Activated T-helper 17 cell treated with anti-CD3 and anti-CD28 coated beads, Interleukin-2, amount 50 U/mL, for 72 hours (primary cell): ENCODE measurements around the gene NOX5. TPM values are rescaled to one million over a fixed set of nuclear protein-coding genes. Genes with fewer than 3 reads are reported as not detected.

Source experiments
- ATAC-seq: fragments of 150-1000 bp; cut with Tn5 transposase; replicated peaks from 2 replicates; pipeline ENCODE4 v1.10.0; 2021; ENCODE audit warnings: mild to moderate bottlenecking, moderate library complexity
- H3K27ac Mint-ChIP-seq: one replicate; pipeline ENCODE4 v1.8.0; 2022; ENCODE audit warnings: mixed read lengths
- H3K27me3 Mint-ChIP-seq: one replicate; pipeline ENCODE4 v1.8.0; 2022; ENCODE audit warnings: mixed read lengths
- H3K36me3 Mint-ChIP-seq: one replicate; pipeline ENCODE4 v1.8.0; 2022; ENCODE audit warnings: low read depth, mild to moderate bottlenecking, mixed read lengths
- H3K4me1 Mint-ChIP-seq: one replicate; pipeline ENCODE4 v1.8.0; 2022; ENCODE audit warnings: mixed read lengths
- H3K4me3 Mint-ChIP-seq: one replicate; pipeline ENCODE4 v1.8.0; 2022; ENCODE audit warnings: mild to moderate bottlenecking, mixed read lengths
- H3K9me3 Mint-ChIP-seq: one replicate; pipeline ENCODE4 v1.8.0; 2022; ENCODE audit warnings: mixed read lengths
- total RNA-seq, 2 donors: library from RNA; stranded (reverse); gene quantifications; one replicate each; pipeline ENCODE4 v1.2.3, GENCODE V29; 2022

NOX5 gene
- total RNA-seq, 2 donors from 2014 or later = not detected

DNA sequence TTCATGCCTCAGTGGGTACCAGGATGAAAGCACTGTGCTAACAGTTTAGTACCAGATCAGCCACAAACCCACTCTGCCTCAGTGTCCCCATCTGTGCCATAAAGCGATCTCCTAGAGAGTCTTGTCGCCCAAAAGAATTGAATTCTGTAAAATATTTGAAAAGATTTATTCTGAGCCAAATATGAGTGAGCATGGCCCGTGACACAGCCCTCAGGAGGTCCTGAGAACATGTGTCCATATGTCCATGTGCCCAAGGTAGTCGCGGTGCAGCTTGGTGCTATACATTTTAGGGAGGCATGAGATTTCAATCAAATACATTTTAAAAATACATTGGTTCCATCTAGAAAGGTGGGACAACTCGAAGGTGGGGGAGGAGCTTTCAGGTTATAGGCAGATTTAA is 15.4 kb upstream of the NOX5 start:
- peaks cover 17% of the 10 kb centered on the region for H3K27me3 Mint-ChIP-seq
- no peaks in the 10 kb centered on the region for H3K36me3 Mint-ChIP-seq
- ATAC-seq = no peak
- no peaks in the 10 kb centered on the region for H3K4me1 Mint-ChIP-seq
- no peak overlapping the region for H3K27ac Mint-ChIP-seq
- H3K9me3 Mint-ChIP-seq = no peaks in the 10 kb centered on the region
- H3K4me3 Mint-ChIP-seq = no peak overlapping the region

DNA sequence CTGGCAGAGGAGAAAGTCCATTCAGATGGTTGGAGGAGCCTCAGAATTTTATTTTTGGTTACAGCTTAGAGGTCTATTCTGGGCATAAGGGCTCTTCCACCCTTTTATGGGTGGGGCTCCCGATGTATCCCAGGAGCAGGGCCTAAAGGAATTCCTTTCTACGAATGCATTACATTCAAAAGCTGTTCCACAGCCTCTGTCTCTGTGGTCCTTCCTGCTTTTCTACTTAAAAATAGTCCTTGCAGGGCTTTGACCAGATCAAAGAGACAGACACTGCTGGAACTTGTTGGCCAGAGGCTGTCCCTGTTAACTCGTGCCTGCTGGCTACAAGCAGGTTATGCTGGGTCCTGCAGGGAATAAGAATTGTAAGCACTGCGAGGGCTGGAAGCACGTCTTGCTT is 14.4 kb upstream of the NOX5 start:
- Mint-ChIP-seq H3K4me3 (no peak overlapping the region), H3K4me1 (no peaks in the 10 kb centered on the region), H3K27me3 (peaks cover 21% of the 10 kb centered on the region), H3K9me3 (peaks cover 4% of the 10 kb centered on the region), H3K27ac (no peak overlapping the region), H3K36me3 (no peaks in the 10 kb centered on the region)
- ATAC-seq = no peak

DNA sequence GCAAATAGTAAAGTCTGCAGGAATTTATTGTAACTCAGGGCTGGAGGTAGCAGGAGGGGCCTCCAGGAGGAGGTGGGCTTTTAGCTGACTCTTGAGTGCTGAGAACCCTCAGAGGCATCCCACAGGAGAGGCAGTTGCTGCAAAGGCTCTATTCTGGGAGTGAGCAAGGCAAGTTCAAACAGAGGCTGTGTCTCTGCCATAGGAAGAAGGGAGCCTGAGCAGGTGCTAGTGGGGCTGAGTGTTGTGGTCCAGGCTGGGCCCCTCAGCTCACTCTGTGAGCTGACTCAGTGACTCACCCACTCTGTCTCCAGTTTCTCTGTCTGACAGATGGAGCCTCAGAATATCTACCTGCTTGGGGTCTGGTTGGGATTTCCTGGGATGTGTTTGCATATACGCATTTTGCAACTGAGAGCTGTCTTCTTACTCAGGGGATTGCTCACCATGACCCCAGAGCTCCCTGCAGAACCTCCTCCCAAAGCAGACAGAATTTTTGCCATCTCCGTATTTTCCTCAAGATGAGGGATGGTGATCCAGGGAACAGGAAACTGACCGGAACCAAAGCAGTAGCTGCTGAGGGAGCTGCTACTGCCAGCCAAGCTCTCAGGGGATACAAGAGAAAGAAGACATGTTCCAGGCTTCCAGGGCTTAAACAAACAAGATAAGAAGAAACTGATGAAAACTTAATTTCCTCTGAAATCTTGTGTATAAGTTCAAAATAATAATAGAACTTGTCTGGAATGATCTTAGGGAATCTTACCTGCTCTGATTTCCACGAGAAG is 13.6 kb upstream of the NOX5 start:
- Mint-ChIP-seq H3K27me3 (peaks cover 22% of the 10 kb centered on the region), H3K4me1 (no peaks in the 10 kb centered on the region), H3K27ac (no peak overlapping the region), H3K9me3 (peaks cover 4% of the 10 kb centered on the region), H3K36me3 (no peaks in the 10 kb centered on the region), H3K4me3 (no peak overlapping the region)
- ATAC-seq = no peak

DNA sequence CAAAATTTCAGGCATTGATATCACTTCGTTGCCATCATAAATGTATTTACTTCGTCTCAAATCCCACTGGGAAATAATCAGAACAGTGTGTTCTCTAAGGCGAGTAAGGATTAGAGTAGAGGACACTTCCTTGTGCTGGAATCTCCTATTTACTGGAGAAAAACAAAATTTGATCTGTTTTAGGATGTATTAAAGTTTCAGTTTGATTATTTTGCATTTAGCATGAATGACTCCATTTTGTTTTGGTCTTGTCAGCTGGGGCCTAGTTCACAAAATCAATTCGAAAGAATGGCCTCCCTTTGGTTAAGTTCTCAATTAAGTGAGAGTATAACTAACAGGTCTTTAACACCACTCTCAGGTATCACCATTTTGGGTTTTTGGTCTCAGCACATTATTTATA is 11.7 kb upstream of the NOX5 start:
- no peak for ATAC-seq
- H3K9me3 Mint-ChIP-seq = peaks cover 7% of the 10 kb centered on the region
- H3K36me3 Mint-ChIP-seq = no peaks in the 10 kb centered on the region
- H3K27ac Mint-ChIP-seq = no peak overlapping the region
- no peak overlapping the region for H3K4me3 Mint-ChIP-seq
- H3K4me1 Mint-ChIP-seq = no peaks in the 10 kb centered on the region
- H3K27me3 Mint-ChIP-seq = peaks cover 18% of the 10 kb centered on the region

DNA sequence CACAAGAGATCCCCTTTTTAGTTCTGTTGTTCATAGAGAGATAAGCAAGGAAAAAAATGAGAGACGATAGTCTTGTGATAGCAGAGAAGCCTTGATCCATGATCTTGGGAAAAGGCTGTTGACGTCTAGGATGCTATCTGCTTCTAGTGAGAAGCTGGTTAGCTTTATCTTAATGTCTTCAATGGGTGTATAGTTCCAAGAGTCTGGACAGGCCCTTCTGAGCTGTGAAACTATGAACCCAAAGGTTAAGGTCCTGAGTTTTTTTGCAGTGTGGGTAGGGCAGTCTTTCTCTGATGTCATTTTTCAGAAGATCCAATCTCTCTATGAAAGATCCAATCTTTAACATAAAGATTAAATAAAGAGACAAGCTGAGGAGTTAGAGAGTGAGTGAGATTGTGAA is 10.5 kb upstream of the NOX5 start:
- Mint-ChIP-seq H3K4me1 (no peaks in the 10 kb centered on the region), H3K36me3 (no peaks in the 10 kb centered on the region), H3K4me3 (no peak overlapping the region), H3K27ac (no peak overlapping the region), H3K27me3 (peaks cover 18% of the 10 kb centered on the region), H3K9me3 (peaks cover 11% of the 10 kb centered on the region)
- ATAC-seq = no peak

DNA sequence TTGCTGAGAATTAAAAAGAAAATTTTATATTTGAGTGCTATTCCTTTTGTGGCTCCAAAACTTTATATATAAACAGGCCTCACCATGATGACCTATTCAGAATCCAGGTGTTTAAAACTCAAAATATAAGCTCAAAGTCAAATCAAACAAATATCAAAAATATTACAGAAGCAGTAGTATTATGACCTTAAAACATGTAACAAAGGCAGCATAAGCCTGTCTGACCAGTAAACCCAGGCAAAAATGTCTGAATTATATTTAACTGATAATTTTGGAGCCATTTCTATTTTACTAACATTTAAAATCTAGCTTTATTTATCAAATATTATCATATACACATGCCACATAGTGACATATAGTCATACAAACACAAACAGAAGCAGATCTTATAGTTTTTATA is 6.4 kb upstream of the NOX5 start:
- Mint-ChIP-seq H3K27ac (no peak overlapping the region), H3K36me3 (no peaks in the 10 kb centered on the region), H3K9me3 (peaks cover 11% of the 10 kb centered on the region), H3K27me3 (peaks cover 16% of the 10 kb centered on the region), H3K4me1 (no peaks in the 10 kb centered on the region), H3K4me3 (no peak overlapping the region)
- no peak for ATAC-seq

DNA sequence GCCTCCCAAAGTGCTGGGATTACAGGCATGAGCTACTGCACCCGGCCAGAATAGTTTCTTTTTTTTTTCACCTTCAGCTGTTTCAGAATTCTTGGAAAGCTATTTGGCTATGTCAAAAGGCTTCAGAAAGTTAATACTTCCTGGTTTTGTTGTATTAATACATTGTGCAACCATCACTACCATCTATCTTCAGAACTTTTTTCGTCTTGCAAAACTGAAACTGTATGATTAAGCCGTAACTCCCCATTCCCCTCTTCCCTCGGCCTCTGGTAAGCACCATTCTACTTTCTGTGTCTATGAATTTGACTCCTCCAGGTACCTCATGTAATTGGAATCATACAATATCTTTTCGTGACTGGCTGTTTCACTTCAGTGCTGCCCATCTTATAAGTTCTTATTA is 5.2 kb upstream of the NOX5 start:
- H3K27me3 Mint-ChIP-seq = peaks cover 9% of the 10 kb centered on the region
- H3K9me3 Mint-ChIP-seq = peaks cover 11% of the 10 kb centered on the region
- no peaks in the 10 kb centered on the region for H3K4me1 Mint-ChIP-seq
- ATAC-seq = no peak
- no peak overlapping the region for H3K27ac Mint-ChIP-seq
- H3K4me3 Mint-ChIP-seq = no peak overlapping the region
- H3K36me3 Mint-ChIP-seq = no peaks in the 10 kb centered on the region

DNA sequence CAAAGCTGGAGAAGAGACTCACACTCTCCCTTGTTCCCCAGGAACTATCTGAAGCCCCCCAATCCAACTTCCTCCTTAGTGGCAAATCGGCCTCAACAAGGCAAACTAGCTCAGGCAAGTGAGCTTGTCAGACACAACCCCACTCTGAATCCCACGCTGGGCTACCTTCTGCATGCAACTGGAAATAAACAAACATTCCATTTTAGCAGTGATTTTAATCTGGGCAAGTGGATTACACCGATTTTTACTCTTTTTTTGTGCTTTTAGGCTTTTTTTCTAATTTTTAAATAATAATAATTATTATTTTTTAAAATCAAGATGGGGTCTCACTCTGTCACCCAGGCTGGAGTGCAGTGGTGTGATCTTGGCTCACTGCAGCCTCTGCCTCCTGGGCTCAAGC is 2.9 kb upstream of the NOX5 start:
- no peak overlapping the region for H3K4me3 Mint-ChIP-seq
- no peaks in the 10 kb centered on the region for H3K4me1 Mint-ChIP-seq
- H3K36me3 Mint-ChIP-seq = no peaks in the 10 kb centered on the region
- ATAC-seq = no peak
- no peak overlapping the region for H3K27ac Mint-ChIP-seq
- H3K9me3 Mint-ChIP-seq = peaks cover 7% of the 10 kb centered on the region
- H3K27me3 Mint-ChIP-seq = peaks cover 13% of the 10 kb centered on the region

DNA sequence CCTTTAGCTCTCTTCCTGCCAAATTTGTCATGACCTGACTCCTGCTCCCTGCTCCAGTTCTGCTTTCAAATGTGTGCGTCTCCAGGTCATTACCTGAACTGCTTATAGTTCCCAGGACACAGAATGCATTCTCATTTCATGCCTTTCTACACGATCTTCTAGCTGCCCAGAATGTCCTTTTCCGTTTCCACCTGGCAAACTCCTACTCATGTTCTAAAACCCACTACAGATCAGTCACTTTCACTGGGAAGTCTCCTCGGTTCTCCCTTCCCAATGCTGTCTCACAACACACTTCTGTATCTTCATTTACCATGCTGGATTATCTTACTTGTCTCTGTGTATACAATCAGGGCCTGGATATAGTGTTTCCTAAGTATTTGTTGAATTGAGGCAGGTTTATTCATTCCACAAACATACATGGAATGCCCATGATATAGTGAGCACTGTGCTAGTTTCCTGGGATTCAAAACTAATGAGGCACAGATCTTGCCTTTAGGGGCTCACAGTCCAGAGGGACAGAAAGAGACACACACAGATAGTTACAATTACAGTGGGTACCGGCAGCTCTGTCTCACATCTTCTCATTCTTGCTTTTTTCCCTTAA is 1.6 kb upstream of the NOX5 start:
- no peaks in the 10 kb centered on the region for H3K4me1 Mint-ChIP-seq
- H3K27me3 Mint-ChIP-seq = peaks cover 13% of the 10 kb centered on the region
- H3K27ac Mint-ChIP-seq = no peak overlapping the region
- no peaks in the 10 kb centered on the region for H3K36me3 Mint-ChIP-seq
- peaks cover 3% of the 10 kb centered on the region for H3K9me3 Mint-ChIP-seq
- ATAC-seq = no peak
- no peak overlapping the region for H3K4me3 Mint-ChIP-seq

DNA sequence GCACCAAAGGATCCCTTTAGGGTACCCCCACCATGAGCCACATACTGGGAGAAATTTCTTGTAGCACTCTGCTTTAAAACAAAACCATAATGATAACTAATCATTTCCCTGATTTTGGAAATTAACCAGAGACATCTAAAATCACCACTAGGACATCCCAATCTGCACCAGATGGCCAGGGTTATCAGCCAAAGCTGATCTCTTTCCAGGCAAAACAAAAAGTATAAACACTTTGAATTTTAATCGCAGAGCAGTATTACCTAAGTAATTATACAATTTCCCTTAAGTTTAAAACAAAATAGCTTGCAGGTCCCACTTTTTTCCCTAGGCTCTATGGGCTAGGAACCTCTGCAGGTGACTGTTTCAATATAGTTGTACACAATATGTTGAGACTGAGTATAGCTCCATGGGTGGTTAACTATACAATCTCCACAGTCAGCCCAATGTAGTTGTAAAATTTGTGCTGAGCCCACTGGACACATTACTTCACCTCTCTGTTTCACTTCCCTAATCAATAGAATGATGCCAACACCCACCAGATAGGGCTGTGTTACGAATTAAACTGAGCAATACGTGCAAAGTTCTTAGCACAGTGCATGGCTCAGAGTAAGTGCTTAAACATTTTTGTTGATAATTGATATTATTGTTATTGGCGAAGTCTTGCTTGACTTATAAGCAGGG is 629 bp upstream of the NOX5 start:
- ATAC-seq = no peak
- H3K36me3 Mint-ChIP-seq = no peaks in the 10 kb centered on the region
- no peaks in the 10 kb centered on the region for H3K4me1 Mint-ChIP-seq
- H3K9me3 Mint-ChIP-seq = no peaks in the 10 kb centered on the region
- H3K4me3 Mint-ChIP-seq = no peak overlapping the region
- no peak overlapping the region for H3K27ac Mint-ChIP-seq
- H3K27me3 Mint-ChIP-seq = peaks cover 13% of the 10 kb centered on the region

DNA sequence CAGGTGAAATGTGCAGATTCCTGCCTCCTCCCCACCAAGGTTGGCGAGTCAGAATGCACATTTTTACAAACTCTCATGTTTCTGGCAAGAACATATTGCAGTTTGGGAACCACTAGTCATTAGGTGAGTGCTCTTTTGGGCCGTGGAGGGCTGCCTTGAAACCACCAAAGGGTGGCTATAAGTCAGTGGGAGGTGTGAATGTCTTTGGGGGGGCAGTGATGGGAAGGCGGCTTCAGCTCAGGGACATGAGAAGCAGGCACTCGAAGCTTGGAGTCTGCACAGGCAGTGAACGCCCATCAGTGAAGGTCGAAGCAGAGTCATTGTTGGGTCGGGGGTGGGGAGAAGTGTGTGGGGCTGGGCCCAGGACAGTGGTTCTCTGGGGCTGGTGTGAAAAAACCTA is 1.1 kb downstream of the NOX5 start:
- Mint-ChIP-seq H3K27ac (no peak overlapping the region), H3K9me3 (no peaks in the 10 kb centered on the region), H3K4me3 (no peak overlapping the region), H3K36me3 (no peaks in the 10 kb centered on the region), H3K4me1 (no peaks in the 10 kb centered on the region), H3K27me3 (peaks cover 21% of the 10 kb centered on the region)
- no peak for ATAC-seq

DNA sequence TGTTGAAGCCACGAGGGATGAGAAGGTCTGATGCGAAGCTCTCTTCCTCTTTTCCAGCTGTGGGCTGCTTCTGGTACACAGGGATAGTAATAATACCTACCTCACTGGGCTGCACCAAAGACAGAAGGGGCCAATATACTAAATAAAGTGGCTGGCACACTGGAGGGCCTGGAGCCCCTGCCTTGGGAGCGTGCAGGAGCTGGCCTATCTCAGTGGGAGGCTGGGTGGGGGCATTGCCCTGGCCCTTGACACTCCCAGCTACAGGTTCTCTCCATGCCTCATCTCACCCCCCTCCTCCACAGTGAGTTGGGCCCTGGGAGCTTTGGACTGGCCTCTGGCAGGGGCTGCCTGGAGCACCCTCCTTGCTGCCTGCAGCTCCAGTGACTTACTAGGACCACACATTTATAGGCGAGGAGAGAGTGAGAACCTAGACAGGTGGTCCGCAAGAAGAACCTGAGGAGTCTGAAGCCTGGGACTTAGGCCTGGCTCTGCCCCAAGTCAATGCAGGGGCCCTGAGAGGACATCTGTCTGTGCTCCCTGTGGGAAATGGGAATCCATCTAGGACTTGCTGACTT is 1.6 kb downstream of the NOX5 start:
- no peak overlapping the region for H3K4me3 Mint-ChIP-seq

DNA sequence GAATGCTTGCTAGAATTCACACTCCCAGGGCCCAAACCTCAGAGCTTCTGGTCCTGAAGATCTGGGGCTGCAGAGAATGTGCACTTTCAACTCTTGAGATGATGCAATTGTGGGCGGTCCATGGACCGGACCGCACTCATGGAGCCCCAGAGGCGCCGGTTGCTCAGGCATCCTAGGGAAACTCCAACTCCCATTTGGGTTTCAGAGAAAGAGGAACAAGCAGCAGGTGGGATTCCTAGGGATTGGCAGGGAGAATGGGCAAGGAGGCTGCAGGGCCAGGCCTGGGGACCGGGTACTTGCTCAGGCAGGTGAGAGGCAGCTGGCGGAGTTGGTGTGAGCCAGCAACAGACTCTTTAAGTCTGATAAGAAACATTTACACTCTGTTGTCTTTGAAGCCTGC is 3.5 kb downstream of the NOX5 start:
- Mint-ChIP-seq H3K4me1 (no peaks in the 10 kb centered on the region), H3K27me3 (peaks cover 16% of the 10 kb centered on the region), H3K27ac (no peak overlapping the region), H3K4me3 (no peak overlapping the region), H3K9me3 (no peaks in the 10 kb centered on the region), H3K36me3 (no peaks in the 10 kb centered on the region)
- no peak for ATAC-seq

More for the DNA sequence above, 1.6 kb downstream of the NOX5 start:
- no peak for ATAC-seq
- H3K27ac Mint-ChIP-seq = no peak overlapping the region
- no peaks in the 10 kb centered on the region for H3K9me3 Mint-ChIP-seq
- no peaks in the 10 kb centered on the region for H3K36me3 Mint-ChIP-seq
- peaks cover 21% of the 10 kb centered on the region for H3K27me3 Mint-ChIP-seq
- H3K4me1 Mint-ChIP-seq = no peaks in the 10 kb centered on the region

DNA sequence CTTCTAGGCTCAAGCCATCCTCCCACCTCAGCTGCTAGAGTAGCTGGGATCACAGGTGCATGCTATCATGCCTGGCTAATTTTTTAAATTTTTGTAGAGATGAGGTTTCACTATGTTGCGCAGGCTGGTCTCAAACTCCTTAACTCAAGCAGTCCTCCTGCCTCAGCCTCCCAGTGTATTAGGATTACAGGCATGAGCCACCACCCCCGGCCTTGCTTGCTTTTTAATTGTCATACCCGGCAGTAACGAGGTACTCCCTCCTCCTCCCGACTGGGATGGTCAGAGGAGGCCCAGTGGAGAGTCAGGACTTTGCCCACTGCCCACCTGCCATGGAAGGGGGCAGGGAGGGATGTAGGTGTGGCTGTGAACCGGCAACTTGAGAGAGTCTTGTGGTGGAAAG is 4.5 kb downstream of the NOX5 start:
- Mint-ChIP-seq H3K4me3 (no peak overlapping the region), H3K27me3 (peaks cover 16% of the 10 kb centered on the region), H3K27ac (no peak overlapping the region), H3K9me3 (no peaks in the 10 kb centered on the region), H3K4me1 (no peaks in the 10 kb centered on the region), H3K36me3 (no peaks in the 10 kb centered on the region)
- no peak for ATAC-seq

DNA sequence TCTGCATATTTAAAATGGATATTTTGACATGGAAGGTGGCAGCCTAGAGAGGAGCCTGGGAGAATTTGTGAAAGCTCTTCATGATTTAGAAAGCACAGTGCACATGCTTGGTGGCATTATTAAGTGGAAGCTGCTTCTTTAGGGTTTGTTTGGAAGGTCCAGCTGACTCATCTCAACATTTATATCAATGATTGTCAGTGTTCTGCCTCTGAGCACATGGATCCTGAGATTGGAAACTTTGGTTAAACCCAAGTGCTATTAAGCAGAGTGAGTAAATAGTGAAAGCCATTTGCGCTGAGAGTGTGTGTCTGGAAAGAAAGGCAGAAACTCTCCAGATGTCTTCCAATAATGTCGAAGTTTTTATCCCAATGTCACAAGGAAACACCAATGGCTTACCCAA is 7.4 kb downstream of the NOX5 start:
- Mint-ChIP-seq H3K27me3 (peaks cover 21% of the 10 kb centered on the region), H3K4me3 (no peak overlapping the region), H3K36me3 (no peaks in the 10 kb centered on the region), H3K27ac (no peak overlapping the region), H3K9me3 (no peaks in the 10 kb centered on the region), H3K4me1 (no peaks in the 10 kb centered on the region)
- ATAC-seq = no peak
